HG03469 (cell line): ENCODE measurements around the gene CLASP2.
A peak's percentile ranks its signal among the peaks of the same experiment; 100 is the strongest.
"Not testable (repeated sequence)": the region's sequence is repeated elsewhere in the genome, so short reads cannot be mapped to it uniquely, and the experiment has no call there.

ENCODE experiments used
- ATAC-seq: cut with Tn5 transposase; IDR thresholded peaks from one replicate; pipeline ENCODE4 v1.9.1; 2021; ENCODE audit warnings: mild to moderate bottlenecking, moderate library complexity, moderate number of reproducible peaks; ENCODE audit not compliant: unreplicated experiment

Gene CLASP2

GRCh38 chr3:33690341-33690740 lies 27.7 kb downstream of the CLASP2 start:
- no peak for ATAC-seq

- no peak for ATAC-seq
Measured at GRCh38 chr3:33687406-33688010, 30.5 kb downstream of the CLASP2 start.

DNA sequence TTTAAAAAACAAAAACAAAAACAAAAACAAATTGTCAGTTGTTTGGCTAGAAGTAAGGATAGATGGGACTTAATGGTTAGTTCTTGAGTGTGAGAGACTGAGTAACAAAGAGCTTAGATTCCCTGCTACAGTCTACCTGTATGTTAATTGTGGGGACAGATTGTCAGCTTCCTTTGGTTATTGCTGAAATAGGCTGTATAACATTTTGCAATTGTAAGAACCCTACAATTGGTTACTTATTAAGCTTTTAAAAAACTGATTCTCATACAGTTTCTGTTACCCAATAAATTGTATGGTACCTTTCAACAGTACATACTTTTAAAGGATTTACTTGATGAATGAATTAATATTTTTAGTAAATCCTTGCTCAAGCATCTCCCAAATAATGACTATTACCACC lies 35.3 kb downstream of the CLASP2 start:
- ATAC-seq, result no peak

DNA sequence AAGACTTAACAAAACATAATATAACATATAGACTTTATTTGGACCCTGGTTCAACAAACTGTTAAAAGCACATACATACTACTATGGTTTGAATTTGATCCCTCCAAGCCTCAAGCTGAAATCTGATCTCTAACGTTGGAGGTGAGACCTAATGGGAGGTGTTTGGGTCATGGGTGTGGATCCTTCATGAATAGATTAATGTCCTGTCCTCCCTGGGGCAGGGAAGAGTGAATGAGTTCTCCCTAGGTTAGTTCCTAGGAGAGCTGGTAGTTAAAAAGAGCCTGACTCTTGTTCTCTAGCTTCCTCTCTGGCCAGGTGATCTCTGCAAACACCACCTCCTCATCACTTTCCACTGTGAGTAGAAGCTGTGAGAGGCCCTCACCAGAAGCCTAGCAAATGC lies 36.4 kb downstream of the CLASP2 start:
- no peak for ATAC-seq

GRCh38 chr3:33678073-33678472 lies 40.0 kb downstream of the CLASP2 start:
- no peak for ATAC-seq

- not testable (repeated sequence) for ATAC-seq
Measured at GRCh38 chr3:33673436-33673835, 44.6 kb downstream of the CLASP2 start.

GRCh38 chr3:33668618-33669017 lies 49.4 kb downstream of the CLASP2 start:
- no peak for ATAC-seq

GRCh38 chr3:33665294-33665693 lies 52.8 kb downstream of the CLASP2 start:
- ATAC-seq, result no peak

GRCh38 chr3:33664195-33664594 lies 53.9 kb downstream of the CLASP2 start:
- no peak for ATAC-seq

DNA sequence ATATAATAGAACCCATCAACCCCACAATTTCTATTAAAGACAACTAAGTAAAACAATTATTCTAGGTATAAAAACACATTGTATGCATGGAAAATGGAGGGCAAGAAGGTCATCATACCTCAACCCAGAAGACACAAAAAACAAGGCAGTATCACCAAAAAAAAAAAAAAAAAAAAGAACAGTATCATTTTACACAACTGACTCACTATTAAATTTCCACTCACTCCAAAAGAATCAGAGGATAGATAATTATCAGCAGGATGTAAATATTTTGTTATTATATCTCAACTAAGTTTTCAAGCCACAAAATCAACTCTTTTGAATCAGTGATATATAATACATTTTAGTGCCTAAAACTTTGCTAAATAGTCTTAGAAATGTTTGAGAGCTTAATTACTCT lies 55.0 kb downstream of the CLASP2 start:
- ATAC-seq, result no peak

GRCh38 chr3:33659856-33660434 lies 58.1 kb downstream of the CLASP2 start:
- no peak for ATAC-seq

DNA sequence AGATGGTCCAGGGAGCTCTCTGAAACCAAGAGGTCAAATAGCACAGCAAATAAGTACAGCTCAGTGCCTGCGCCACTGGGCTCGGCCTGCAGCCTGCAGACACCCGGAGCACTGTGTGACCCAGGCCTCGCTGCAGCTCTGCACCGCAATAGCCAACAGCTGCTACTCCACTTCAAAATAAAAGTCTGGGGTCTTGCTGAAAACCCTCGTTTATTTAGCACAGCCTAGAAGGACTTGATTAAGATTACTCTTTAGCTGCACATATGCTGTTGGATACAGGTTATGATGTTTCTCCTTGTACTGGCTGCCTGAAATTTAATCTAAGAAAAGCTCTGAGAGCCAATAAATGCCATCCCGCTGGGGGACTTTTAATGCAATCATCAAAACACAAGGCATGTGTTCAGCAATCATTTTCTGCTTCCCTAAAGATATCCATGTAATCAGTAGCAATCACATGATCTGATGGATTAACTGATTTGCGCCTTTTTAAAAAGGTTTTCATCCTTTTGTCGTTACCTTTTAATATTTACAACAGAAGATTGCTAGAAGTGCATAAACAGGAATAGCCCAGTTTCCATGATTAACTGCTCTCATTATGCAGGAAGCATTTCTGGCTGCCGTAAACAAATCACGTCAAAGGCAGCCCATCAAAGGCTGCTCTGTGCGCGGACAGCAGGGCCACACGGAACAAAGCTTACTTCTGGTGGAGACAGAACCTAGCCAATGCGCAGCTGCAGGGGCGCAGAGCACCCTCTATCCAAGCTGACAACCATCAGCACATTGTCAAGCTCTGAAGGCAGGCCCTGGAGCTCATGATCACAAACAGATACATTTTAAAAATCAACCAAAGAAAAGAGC lies 58.8 kb downstream of the CLASP2 start:
- peak; percentile 55 for ATAC-seq

- no peak for ATAC-seq
Measured at GRCh38 chr3:33658621-33658990, 59.4 kb downstream of the CLASP2 start.

DNA sequence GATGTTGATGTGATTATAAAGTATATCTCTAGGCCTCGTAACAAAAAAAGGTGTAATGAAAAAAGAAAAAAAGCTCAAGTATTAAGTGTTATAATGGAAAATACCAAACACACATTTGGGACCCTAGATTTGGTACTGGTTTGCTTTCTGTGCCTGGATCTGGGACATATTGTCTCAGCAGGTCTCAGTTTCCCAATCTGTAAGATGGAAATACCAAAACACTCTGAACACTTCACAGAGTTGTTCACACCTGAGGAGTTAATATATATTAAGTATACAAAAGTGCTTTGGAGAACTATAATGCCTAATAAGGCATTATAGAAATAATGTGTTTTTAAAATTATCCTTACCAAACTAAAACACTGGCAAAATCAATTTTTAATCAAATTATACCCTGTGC lies 60.0 kb downstream of the CLASP2 start:
- no peak for ATAC-seq

GRCh38 chr3:33652736-33653135 lies 65.3 kb downstream of the CLASP2 start:
- no peak for ATAC-seq

GRCh38 chr3:33651101-33651500 lies 67.0 kb downstream of the CLASP2 start:
- not testable (repeated sequence) for ATAC-seq

GRCh38 chr3:33650495-33650894 lies 67.6 kb downstream of the CLASP2 start:
- ATAC-seq, result no peak

- no peak for ATAC-seq
Measured at GRCh38 chr3:33648793-33649192, 69.3 kb downstream of the CLASP2 start.

GRCh38 chr3:33646406-33646805 lies 71.6 kb downstream of the CLASP2 start:
- no peak for ATAC-seq

- no peak for ATAC-seq
Measured at GRCh38 chr3:33645060-33645647, 72.9 kb downstream of the CLASP2 start.

DNA sequence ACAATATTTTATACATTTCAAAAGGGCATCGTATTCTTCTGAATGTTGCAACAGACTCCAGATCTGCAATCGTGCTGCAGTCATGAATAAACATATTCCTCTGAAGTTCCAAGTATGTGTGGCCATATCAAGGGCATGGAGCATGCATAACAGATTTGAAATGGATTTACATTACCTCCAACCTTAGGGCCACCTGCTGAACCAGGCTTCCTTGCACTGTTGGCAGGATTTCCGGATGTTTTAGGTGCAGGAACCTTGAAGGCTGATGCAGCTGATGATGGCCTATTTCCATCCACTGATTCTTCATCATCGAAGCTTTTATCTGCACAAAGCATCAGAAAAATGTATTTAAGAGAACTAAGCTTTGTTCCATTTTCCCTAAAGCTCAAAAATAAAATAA lies 73.5 kb downstream of the CLASP2 start:
- no peak for ATAC-seq

GRCh38 chr3:33642806-33643205 lies 75.2 kb downstream of the CLASP2 start:
- no peak for ATAC-seq
